HG03432 (cell line): ENCODE measurements around the gene KDM4E.
"Not testable (repeated sequence)": the region's sequence is repeated elsewhere in the genome, so short reads cannot be mapped to it uniquely, and the experiment has no call there.

Experiments
- ATAC-seq: cut with Tn5 transposase; IDR thresholded peaks from one replicate; pipeline ENCODE4 v1.9.1; 2021; ENCODE audit warnings: mild to moderate bottlenecking, moderate library complexity; ENCODE audit not compliant: unreplicated experiment

Gene KDM4E

GRCh38 chr11:95024958-95025357 is at the start of gene KDM4E:
TSS of gene KDM4E (plus strand) at chr11:95025258. CDS start at chr11:95025558, 300 bp downstream.
- no peak for ATAC-seq

GRCh38 chr11:94975599-94975998 is 49.5 kb upstream of the KDM4E start:
- ATAC-seq, result no peak

DNA sequence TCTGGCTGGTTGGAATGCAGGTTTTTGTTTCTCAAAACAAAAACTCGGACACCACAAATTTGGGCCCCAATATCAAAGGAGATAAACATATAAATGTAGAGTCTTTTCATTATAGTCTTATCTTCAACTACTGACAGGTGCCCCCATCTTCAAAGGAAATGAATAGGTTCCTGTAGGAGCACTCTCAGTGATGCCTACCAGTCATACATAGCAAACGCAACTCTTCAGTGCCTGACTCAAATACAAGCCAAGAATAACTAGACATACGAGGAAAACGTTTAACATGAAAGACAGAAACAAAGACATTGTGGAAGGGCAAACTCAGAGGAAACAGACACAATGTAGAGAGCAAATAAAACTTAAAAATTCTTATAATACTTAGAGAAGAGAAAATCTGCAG is 37.7 kb upstream of the KDM4E start:
- no peak for ATAC-seq

DNA sequence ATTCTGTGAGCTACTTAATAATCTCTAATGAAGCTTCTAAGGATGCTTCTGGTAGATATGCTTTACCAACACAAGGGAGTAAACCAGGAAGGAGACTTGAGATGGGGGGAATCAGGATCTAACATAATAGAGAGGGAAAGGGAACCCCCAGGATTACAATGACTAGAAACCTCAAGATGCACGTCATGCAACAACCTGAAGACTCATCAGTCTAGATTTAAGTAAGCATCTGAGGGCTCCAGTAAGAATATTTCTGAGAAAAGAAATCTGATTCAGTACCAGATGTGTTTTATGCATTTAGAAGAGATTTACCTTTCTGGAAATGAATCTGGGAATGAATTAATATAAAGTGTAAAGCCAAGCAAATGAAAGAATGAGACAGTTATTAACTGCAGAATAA is 36.3 kb upstream of the KDM4E start:
- no peak for ATAC-seq

GRCh38 chr11:94993400-94993943 is 31.6 kb upstream of the KDM4E start:
- ATAC-seq, result no peak

- ATAC-seq, result no peak
Measured at GRCh38 chr11:94997437-94997836, 27.6 kb upstream of the KDM4E start.

DNA sequence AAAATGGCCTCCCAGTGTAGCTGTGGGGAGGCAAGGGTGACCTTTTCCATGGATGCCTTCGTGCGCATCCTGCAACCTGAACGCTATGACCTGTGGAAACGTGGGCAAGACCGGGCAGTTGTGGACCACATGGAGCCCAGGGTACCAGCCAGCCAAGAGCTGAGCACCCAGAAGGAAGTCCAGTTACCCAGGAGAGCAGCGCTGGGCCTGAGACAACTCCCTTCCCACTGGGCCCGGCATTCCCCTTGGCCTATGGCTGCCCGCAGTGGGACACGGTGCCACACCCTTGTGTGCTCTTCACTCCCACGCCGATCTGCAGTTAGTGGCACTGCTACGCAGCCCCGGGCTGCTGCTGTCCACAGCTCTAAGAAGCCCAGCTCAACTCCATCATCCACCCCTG is 26.8 kb upstream of the KDM4E start:
- ATAC-seq, result no peak

GRCh38 chr11:95003716-95004115 is 21.3 kb upstream of the KDM4E start:
- ATAC-seq, result no peak

DNA sequence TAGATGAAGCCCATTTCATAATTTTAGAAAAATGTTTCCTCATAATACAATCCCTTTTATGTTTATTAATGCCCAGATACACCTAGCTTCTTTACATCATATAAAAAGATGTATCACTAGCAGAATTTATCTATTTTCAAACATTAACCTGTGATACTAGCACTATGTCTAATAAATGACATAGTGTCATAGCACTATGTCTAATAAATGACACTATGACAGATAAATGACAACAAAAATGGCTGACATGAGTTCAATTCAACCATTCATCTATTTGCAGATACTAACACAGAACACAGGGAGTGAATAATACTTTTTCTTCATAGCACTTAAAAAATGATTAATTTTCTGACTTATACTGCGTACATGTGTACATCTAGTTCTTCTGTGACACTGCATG is 19.4 kb upstream of the KDM4E start:
- ATAC-seq, result no peak

DNA sequence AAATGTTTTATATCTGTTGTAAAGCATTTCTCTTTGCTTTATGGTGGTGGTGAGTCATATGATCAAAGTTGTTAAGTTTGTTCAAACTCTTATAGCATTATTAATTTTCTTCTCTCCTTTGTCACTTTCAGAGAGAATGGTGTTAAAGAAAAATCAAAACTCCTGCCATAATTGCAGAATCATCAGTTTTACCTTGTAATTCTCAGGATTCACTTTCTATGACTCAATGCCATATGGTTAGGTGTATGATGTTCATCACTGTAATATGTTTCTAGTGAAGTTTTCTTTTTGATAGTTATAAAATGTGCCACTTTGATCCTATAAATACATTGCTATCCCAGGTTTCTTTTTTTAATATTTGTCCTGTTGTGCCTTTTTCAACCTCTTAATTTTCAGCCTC is 13.7 kb upstream of the KDM4E start:
- ATAC-seq, result no peak

- ATAC-seq, result no peak
Measured at GRCh38 chr11:95014184-95014821, 10.8 kb upstream of the KDM4E start.

GRCh38 chr11:95016139-95016538 is 8.9 kb upstream of the KDM4E start:
- no peak for ATAC-seq

- ATAC-seq, result not testable (repeated sequence)
Measured at GRCh38 chr11:95021468-95021867, 3.6 kb upstream of the KDM4E start.

- not testable (repeated sequence) for ATAC-seq
Measured at GRCh38 chr11:95025594-95025993, 536 bp downstream of the KDM4E start.

DNA sequence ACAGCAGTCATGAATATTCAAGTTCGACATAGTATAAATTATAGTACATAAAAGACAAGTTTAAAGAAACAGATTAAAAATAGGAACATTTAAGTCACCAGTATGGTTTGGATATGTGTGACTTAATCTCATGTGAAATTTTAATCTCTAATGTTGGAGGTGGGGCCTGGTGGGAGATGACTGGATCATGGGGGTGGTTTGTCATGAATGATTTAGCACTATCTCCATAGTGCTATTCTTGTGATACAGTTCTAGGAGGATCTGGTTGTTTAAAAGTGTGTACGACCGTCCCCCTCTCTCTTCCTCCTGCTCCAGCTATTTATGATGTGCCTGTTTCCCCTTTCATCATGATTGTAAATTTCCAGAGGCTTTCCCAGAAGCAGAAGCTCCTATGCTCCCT is 3.3 kb downstream of the KDM4E start:
- ATAC-seq, result no peak

- no peak for ATAC-seq
Measured at GRCh38 chr11:95033051-95033450, 8.0 kb downstream of the KDM4E start.

DNA sequence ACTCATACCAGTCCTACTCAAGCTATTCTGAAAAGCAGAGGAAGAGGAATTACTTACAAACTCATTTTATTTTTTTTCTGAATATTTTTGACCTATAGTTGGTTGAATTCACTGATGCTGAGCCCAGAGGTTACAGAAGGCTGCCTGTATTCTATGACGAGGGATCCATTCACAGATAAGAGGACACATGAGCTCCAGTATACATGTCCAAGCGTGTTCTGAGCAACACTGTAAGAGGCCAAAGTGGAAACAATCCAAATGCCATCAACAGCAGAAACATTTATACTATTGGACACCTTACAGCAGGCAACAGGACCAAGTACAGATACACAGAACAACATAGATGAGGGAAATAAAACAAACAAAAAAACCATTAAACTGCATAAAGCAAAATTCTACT is 10.3 kb downstream of the KDM4E start:
- ATAC-seq, result no peak

DNA sequence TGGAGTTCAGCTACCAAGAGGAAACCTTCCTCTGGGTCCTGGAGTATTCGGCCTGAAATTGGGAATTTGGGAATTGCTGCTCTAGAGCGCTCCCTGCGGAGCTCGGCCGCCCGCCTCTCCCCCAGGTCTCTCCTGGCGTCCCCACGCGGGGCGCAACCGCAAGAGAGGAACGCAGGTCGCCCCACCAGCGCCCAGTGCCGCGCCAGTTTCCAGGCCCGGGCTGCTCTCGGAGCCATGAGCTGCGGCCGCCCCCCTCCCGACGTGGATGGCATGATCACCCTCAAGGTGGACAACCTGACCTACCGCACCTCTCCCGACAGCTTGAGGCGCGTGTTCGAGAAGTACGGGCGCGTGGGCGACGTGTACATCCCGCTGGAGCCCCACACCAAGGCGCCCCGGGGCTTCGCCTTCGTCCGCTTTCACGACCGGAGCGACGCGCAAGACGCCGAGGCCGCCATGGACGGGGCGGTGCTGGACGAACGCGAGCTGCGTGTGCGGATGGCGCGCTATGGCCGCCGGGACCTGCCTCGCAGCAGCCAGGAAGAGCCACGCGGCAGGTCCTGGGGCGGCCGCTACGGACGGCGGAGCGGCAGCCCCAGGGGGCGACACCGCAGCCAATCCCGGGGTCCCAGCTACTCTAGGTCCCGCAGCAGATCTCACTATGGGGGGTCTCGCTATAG is 12.4 kb downstream of the KDM4E start:
- not testable (repeated sequence) for ATAC-seq

GRCh38 chr11:95042239-95042638 is 17.2 kb downstream of the KDM4E start:
- ATAC-seq, result no peak

DNA sequence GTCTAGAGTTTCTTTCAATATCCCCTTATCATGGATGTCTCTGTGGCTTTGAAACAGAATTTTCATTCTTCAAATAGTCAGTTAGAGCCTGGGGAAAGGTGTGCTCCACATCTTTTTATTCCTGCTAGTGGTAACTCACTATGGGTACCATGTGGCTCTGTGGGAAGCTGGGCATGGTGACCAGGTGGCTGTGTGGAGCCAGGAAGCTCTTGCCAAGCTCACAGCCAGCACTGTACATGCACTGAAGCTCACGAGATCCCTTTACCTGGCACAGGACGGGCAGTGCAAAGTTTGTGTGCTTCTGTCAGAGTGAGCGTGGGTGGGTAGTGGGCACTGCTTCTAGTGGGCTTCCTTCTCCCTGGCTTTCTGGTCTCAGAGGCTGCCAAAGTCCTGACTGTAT is 17.8 kb downstream of the KDM4E start:
- ATAC-seq, result no peak

DNA sequence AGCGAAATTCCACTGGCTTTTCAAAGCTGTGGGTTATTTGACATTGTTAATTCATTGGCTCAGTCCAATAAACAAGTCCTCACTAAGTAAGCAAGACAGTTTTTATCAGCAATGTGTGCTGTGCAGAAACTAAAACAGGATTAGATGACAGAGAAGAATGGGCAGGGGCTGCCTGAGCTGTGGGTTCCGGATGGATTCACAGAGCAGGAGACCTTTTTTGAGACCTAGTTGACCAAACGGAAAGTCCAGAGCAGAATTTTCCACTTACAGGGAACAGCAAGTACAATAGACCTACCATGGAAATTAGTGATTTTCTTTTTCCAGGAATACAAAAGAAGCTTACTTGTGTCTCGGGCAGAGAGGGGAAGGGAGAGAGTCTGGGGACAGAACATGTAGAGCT is 19.0 kb downstream of the KDM4E start:
- no peak for ATAC-seq

GRCh38 chr11:95045812-95046211 is 20.8 kb downstream of the KDM4E start:
- ATAC-seq, result no peak
